ENCODE measurements around the gene ANO4. TPM values are rescaled to one million over a fixed set of nuclear protein-coding genes. Genes with fewer than 3 reads are reported as not detected.

ANO4 gene
- total and polyA plus RNA-seq, 2 of the 8 experiments (the other 6 are each of a cell fraction or from before 2014, with no cell fraction given): 1.1 to 3.4 TPM

GRCh38 chr12:100982511-100983183 lies 188.1 kb downstream of the ANO4 start:
- no peak overlapping the region for H4K91ac ChIP-seq (replicated peaks; ENCODE audit: insufficient read length, low read length)
- CTCF ChIA-PET (ENCODE audit: partially characterized antibody): interaction anchor here (1.5 kb wide), 1 partner anchor 15 kb away, joined by 3 read pairs; no protein-coding TSS in a partner anchor
- 84% methylated on average over 2 of the region's 2 CpGs; no CpG with 5 or more reads in 1 of the 2 experiments for WGBS, 2 experiments (ENCODE audit: extremely low coverage in 1 of 2, insufficient coverage in 1 of 2, insufficient read length in 1 of 2, insufficient replicate concordance in 2 of 2, low coverage in 1 of 2, low lambda C conversion rate in 2 of 2, missing lambda C conversion rate in 1 of 2)
- TF ChIP-seq TAF7 (optimal IDR thresholded peaks at IDR 0.05; ENCODE audit: borderline replicate concordance, low read depth, low read length): no peak
- no peak for TF ChIP-seq POU5F1 (IDR thresholded peaks at IDR 0.05; ENCODE audit: low read depth, low read length)
- no peak for TF ChIP-seq SAP30 (IDR thresholded peaks at IDR 0.05; ENCODE audit: insufficient read depth, insufficient replicate concordance, low read length)

More at GRCh38 chr12:100982511-100983183, 188.1 kb downstream of the ANO4 start:
- Histone ChIP-seq H3K4me2 (ENCODE audit: insufficient read depth in 1 of 2, low read depth in 2 of 2, low read length in 2 of 2) (no peak overlapping the region), H2BK5ac (ENCODE audit: low read depth, low read length) (no peak overlapping the region), H3K4me1 (replicated peaks in 1 of 4; ENCODE audit: control insufficient read depth in 3 of 4, insufficient read depth in 4 of 4, low read length in 3 of 4) (peaks cover 3 to 14% (median 7%) of the 10 kb centered on the region in 4 experiments; a peak in 6 of 7 replicates), H3K18ac (ENCODE audit: extremely low read depth, low read length) (no peak overlapping the region), H2AFZ (ENCODE audit: low read length) (no peak overlapping the region), H3K23me2 (ENCODE audit: low read depth, low read length) (no peaks in the 10 kb centered on the region; the same call in 1 of the 2 replicates), H3K4me3 (ENCODE audit: extremely low read depth in 1 of 4, insufficient read depth in 2 of 4, low read depth in 3 of 4, low read length in 4 of 4) (no peak overlapping the region), H3K4ac (replicated peaks; ENCODE audit: insufficient read length, low read depth, low read length) (no peak overlapping the region), H3K27me3 (replicated peaks in 1 of 4; ENCODE audit: control insufficient read depth in 3 of 4, extremely low read depth in 1 of 4, insufficient read depth in 3 of 4, low read length in 3 of 4) (no peaks in the 10 kb centered on the region), H2BK120ac (replicated peaks; ENCODE audit: low read depth, low read length) (no peak overlapping the region), H3K9me3 (ENCODE audit: insufficient read depth in 2 of 2, low read depth in 1 of 2, low read length in 1 of 2) (no peaks in the 10 kb centered on the region; a peak in 1 of 4 replicates), H3K56ac (replicated peaks; ENCODE audit: insufficient read length, low read depth, low read length) (no peak overlapping the region), H4K8ac (ENCODE audit: extremely low read depth, insufficient read depth, low read length) (no peak overlapping the region), H4K20me1 (replicated peaks in 1 of 2; ENCODE audit: control insufficient read depth in 1 of 2, insufficient read depth in 2 of 2, low read length in 2 of 2) (no peaks in the 10 kb centered on the region), H2BK20ac (ENCODE audit: low read length) (no peak overlapping the region), H3K14ac (ENCODE audit: insufficient read length) (no peak overlapping the region), H2BK12ac (ENCODE audit: low read depth, low read length) (no peak overlapping the region), H3K23ac (ENCODE audit: insufficient read length) (no peak overlapping the region), H2AK5ac (ENCODE audit: low read depth, low read length) (no peak overlapping the region), H3K9ac (replicated peaks in 1 of 4; ENCODE audit: extremely low read depth in 1 of 4, low read depth in 3 of 4, low read length in 3 of 4) (no peak overlapping the region), H3K36me3 (ENCODE audit: control insufficient read depth in 2 of 4, insufficient read depth in 4 of 4, low read length in 3 of 4) (no peaks in the 10 kb centered on the region), H3K79me1 (ENCODE audit: low read depth, low read length) (no peaks in the 10 kb centered on the region), H3K27ac (ENCODE audit: low read depth, low read length) (no peak overlapping the region), H2BK15ac (ENCODE audit: low read length) (no peak overlapping the region), H4K5ac (ENCODE audit: insufficient read length, low read depth, low read length) (no peak overlapping the region), H3K79me2 (ENCODE audit: control insufficient read depth in 1 of 2, insufficient read depth in 2 of 2, low read length in 2 of 2) (no peaks in the 10 kb centered on the region)
- DNase-seq (ENCODE audit: low read depth in 1 of 2, low spot score in 2 of 2) (no peak), FAIRE-seq (no peak)
- POLR2A ChIA-PET (ENCODE audit: partially characterized antibody): no interaction called here
